Measurements from ENCODE around the gene HIRA. TPM values are rescaled to one million over a fixed set of nuclear protein-coding genes. Genes with fewer than 3 reads are reported as not detected.

The HIRA gene
- polyA plus RNA-seq, 1 donor from 2014 or later: 38.1 TPM

DNA sequence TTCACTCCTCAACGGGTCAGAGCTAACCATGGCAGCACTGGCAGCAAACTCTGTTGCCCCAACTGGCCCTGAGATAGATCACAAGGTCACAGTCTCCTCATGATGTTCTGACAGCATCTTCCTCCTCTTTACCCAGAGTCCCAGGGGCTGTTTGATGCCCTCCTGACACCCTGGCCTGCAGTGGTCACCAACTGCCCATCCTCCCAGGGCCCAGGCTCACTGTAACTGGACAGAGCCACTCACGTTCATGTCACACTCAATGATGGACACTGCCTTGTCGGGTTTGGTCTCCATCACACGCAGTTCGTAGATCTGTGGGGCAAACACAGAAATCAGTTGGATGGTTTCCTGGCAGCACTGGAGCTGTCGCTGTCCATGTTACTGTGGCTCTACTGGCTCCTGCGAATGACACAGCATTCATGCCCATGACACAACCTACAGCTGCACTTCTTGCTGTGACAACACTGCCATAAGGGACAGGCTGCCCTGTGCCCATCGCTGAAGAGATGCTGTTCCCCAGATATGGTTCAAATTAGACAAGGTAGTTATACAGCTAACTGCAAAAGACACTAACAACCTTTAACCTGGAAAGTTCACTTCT, 26.4 kb upstream of the HIRA start:
- Histone ChIP-seq H2AFZ (ENCODE audit: low read depth, low read length) (no peak overlapping the region), H3K9me2 (ENCODE audit: insufficient read depth, low read length) (no peaks in the 10 kb centered on the region), H4K20me1 (ENCODE audit: insufficient read depth) (no peaks in the 10 kb centered on the region), H3K9me3 (ENCODE audit: low read length) (no peaks in the 10 kb centered on the region), H3K27ac (ENCODE audit: low read length) (no peak overlapping the region), H3K9ac (ENCODE audit: low read length) (no peak overlapping the region), H3K4me2 (ENCODE audit: low read length) (no peak overlapping the region), H3K4me3 (ENCODE audit: low read length) (no peak overlapping the region), H3F3A (ENCODE audit: insufficient read depth, low read length, poor library complexity, severe bottlenecking) (no peaks in the 10 kb centered on the region), H3K79me2 (replicated peaks; ENCODE audit: insufficient read depth, low read length) (no peaks in the 10 kb centered on the region), H3K27me3 (ENCODE audit: insufficient read depth, low read depth, low read length) (no peaks in the 10 kb centered on the region), H3K36me3 (ENCODE audit: insufficient read depth, low read length) (peaks cover 9% of the 10 kb centered on the region)
- TF ChIP-seq SMC3 (conservative IDR thresholded peaks at IDR 0.05; ENCODE audit: poor library complexity) (no peak), POLR2AphosphoS5 (IDR thresholded peaks at IDR 0.05) (no peak), EZH2 (IDR thresholded peaks at IDR 0.05; ENCODE audit: borderline replicate concordance, insufficient read depth, low read length, poor library complexity, severe bottlenecking) (no peak), MXI1 (conservative IDR thresholded peaks at IDR 0.05; ENCODE audit: poor library complexity, severe bottlenecking) (no peak), TAF1 (IDR thresholded peaks at IDR 0.05; ENCODE audit: low read depth) (no peak), EP300 (conservative IDR thresholded peaks at IDR 0.05; ENCODE audit: poor library complexity, severe bottlenecking) (no peak), RAD21 (conservative IDR thresholded peaks at IDR 0.05) (no peak)
- TF ChIP-seq, protein P1, sequence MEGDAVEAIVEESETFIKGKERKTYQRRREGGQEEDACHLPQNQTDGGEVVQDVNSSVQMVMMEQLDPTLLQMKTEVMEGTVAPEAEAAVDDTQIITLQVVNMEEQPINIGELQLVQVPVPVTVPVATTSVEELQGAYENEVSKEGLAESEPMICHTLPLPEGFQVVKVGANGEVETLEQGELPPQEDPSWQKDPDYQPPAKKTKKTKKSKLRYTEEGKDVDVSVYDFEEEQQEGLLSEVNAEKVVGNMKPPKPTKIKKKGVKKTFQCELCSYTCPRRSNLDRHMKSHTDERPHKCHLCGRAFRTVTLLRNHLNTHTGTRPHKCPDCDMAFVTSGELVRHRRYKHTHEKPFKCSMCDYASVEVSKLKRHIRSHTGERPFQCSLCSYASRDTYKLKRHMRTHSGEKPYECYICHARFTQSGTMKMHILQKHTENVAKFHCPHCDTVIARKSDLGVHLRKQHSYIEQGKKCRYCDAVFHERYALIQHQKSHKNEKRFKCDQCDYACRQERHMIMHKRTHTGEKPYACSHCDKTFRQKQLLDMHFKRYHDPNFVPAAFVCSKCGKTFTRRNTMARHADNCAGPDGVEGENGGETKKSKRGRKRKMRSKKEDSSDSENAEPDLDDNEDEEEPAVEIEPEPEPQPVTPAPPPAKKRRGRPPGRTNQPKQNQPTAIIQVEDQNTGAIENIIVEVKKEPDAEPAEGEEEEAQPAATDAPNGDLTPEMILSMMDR (IDR thresholded peaks at IDR 0.05; ENCODE audit: poor library complexity, severe bottlenecking): no peak
- TF ChIP-seq, protein P2, sequence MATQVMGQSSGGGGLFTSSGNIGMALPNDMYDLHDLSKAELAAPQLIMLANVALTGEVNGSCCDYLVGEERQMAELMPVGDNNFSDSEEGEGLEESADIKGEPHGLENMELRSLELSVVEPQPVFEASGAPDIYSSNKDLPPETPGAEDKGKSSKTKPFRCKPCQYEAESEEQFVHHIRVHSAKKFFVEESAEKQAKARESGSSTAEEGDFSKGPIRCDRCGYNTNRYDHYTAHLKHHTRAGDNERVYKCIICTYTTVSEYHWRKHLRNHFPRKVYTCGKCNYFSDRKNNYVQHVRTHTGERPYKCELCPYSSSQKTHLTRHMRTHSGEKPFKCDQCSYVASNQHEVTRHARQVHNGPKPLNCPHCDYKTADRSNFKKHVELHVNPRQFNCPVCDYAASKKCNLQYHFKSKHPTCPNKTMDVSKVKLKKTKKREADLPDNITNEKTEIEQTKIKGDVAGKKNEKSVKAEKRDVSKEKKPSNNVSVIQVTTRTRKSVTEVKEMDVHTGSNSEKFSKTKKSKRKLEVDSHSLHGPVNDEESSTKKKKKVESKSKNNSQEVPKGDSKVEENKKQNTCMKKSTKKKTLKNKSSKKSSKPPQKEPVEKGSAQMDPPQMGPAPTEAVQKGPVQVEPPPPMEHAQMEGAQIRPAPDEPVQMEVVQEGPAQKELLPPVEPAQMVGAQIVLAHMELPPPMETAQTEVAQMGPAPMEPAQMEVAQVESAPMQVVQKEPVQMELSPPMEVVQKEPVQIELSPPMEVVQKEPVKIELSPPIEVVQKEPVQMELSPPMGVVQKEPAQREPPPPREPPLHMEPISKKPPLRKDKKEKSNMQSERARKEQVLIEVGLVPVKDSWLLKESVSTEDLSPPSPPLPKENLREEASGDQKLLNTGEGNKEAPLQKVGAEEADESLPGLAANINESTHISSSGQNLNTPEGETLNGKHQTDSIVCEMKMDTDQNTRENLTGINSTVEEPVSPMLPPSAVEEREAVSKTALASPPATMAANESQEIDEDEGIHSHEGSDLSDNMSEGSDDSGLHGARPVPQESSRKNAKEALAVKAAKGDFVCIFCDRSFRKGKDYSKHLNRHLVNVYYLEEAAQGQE (IDR thresholded peaks at IDR 0.05; ENCODE audit: borderline replicate concordance): no peak

DNA sequence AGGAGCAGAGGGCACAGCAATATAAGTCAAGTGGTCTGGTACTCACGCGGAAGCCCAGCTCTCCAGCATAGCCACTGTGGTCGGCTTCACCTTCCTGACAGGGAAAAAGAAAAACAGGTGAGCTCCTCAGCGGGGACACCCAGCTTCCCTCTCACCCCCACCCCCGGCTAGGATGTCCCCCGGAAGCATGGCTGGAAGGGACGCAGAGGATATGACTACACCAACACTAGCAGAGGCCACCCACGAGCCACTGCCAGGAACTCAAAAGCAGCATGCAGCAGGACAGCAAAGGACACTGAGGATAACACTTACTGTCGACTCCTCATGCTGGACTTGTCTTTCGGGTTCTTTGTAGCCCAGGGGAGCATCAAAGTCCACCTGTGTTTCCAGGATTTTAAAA, 25.0 kb upstream of the HIRA start:
- no peaks in the 10 kb centered on the region for H3K79me2 ChIP-seq (replicated peaks; ENCODE audit: insufficient read depth, low read length)
- TF ChIP-seq MXI1 (conservative IDR thresholded peaks at IDR 0.05; ENCODE audit: poor library complexity, severe bottlenecking): no peak
- TF ChIP-seq TAF1 (IDR thresholded peaks at IDR 0.05; ENCODE audit: low read depth): no peak
- no peak for TF ChIP-seq POLR2AphosphoS5 (IDR thresholded peaks at IDR 0.05)
- TF ChIP-seq, protein P1 (IDR thresholded peaks at IDR 0.05; ENCODE audit: poor library complexity, severe bottlenecking): no peak
- TF ChIP-seq SMC3 (conservative IDR thresholded peaks at IDR 0.05; ENCODE audit: poor library complexity): no peak
- TF ChIP-seq EP300 (conservative IDR thresholded peaks at IDR 0.05; ENCODE audit: poor library complexity, severe bottlenecking): no peak
- TF ChIP-seq EZH2 (IDR thresholded peaks at IDR 0.05; ENCODE audit: borderline replicate concordance, insufficient read depth, low read length, poor library complexity, severe bottlenecking): no peak
- TF ChIP-seq, protein P2 (IDR thresholded peaks at IDR 0.05; ENCODE audit: borderline replicate concordance): no peak
- no peak for TF ChIP-seq RAD21 (conservative IDR thresholded peaks at IDR 0.05)
- H3K4me3 ChIP-seq (ENCODE audit: low read length): no peak overlapping the region
- no peak overlapping the region for H3K9ac ChIP-seq (ENCODE audit: low read length)
- H3K27me3 ChIP-seq (ENCODE audit: insufficient read depth, low read depth, low read length): no peaks in the 10 kb centered on the region
- no peaks in the 10 kb centered on the region for H3K9me2 ChIP-seq (ENCODE audit: insufficient read depth, low read length)
- no peaks in the 10 kb centered on the region for H4K20me1 ChIP-seq (ENCODE audit: insufficient read depth)
- no peaks in the 10 kb centered on the region for H3K9me3 ChIP-seq (ENCODE audit: low read length)
- peaks cover 9% of the 10 kb centered on the region for H3K36me3 ChIP-seq (ENCODE audit: insufficient read depth, low read length)
- no peak overlapping the region for H2AFZ ChIP-seq (ENCODE audit: low read depth, low read length)
- H3K27ac ChIP-seq (ENCODE audit: low read length): no peak overlapping the region
- no peak overlapping the region for H3K4me2 ChIP-seq (ENCODE audit: low read length)
- H3F3A ChIP-seq (ENCODE audit: insufficient read depth, low read length, poor library complexity, severe bottlenecking): no peaks in the 10 kb centered on the region

Measured in neural cell (in vitro differentiated cells).